Thyroid gland (tissue), 4 donors: ENCODE measurements around the gene CCDC78. TPM values are rescaled to one million over a fixed set of nuclear protein-coding genes. Genes with fewer than 3 reads are reported as not detected.

Experiments
- DNase-seq, 2 donors: peaks; one replicate each; pipeline ENCODE4 v3.0.0-alpha.2; 2019
- H3K27ac ChIP-seq, 3 donors: fragments of 200-600 bp; sonication (generic); 1 replicate in 2 of 3; 2 replicates in 1 of 3; pipeline ENCODE4 v1.5.1; 2016 to 2019; ENCODE audit warnings: mild to moderate bottlenecking in 1 of 3, moderate library complexity in 1 of 3
- H3K27me3 ChIP-seq: fragments of 200-600 bp; sonication (generic); one replicate; pipeline ENCODE4 v1.5.1; 2019
- H3K36me3 ChIP-seq, 2 donors: fragments of 200-600 bp; sonication (generic); one replicate each; pipeline ENCODE4 v1.5.1; 2016 to 2019
- H3K4me1 ChIP-seq, 2 donors: fragments of 200-600 bp; sonication (generic); one replicate each; pipeline ENCODE4 v1.5.1; 2017 to 2019
- H3K4me3 ChIP-seq, 3 donors: fragments of 200-600 bp; sonication (generic); replicated peaks in 1 of 3; 1 replicate in 2 of 3; 2 replicates in 1 of 3; pipeline ENCODE4 v1.5.1; 2016; ENCODE audit warnings: mild to moderate bottlenecking in 1 of 3
- H3K9me3 ChIP-seq: fragments of 200-600 bp; sonication (generic); one replicate; pipeline ENCODE4 v1.5.1; 2017
- POLR2A ChIP-seq, 2 donors: fragments of 450-650 bp; IDR thresholded peaks; one replicate each; pipeline ENCODE4 v1.6.1; 2017; ENCODE audit warnings: antibody characterized with exemption in 2 of 2, mild to moderate bottlenecking in 2 of 2, moderate library complexity in 1 of 2
- WGBS, 2 donors: methylation state at CpG; one replicate each; pipeline ENCODE4 v1.1.5; 2017; 5-methylcytosine and 5-hydroxymethylcytosine counted together
- intact Hi-C: fragments of 100-400 bp; cut with DNase I; formaldehyde crosslinking; loops from one replicate; pipeline ENCODE4 v1.15.1; 2023
- total RNA-seq, 4 donors: library from RNA; depleted of rRNA; stranded (reverse); fragments of >200 nt; gene quantifications; one replicate each; pipeline ENCODE4 v1.2.3, GENCODE V29; 2016
- TF ChIP-seq, protein P1 (sequence below), 6 experiments: fragments of 200-600 bp in 3 of 6; fragments of 450-650 bp in 3 of 6; sonication (generic) in 3 of 6; IDR thresholded peaks; one replicate each; pipeline ENCODE4 v1.5.1; 2016 to 2019; ENCODE audit warnings: antibody characterized with exemption in 6 of 6, mild to moderate bottlenecking in 2 of 6, inconsistent platforms in 1 of 6, moderate library complexity in 1 of 6

CCDC78 gene
- total RNA-seq, 4 donors from 2014 or later, result 0.27 TPM; not detected in 3

DNA sequence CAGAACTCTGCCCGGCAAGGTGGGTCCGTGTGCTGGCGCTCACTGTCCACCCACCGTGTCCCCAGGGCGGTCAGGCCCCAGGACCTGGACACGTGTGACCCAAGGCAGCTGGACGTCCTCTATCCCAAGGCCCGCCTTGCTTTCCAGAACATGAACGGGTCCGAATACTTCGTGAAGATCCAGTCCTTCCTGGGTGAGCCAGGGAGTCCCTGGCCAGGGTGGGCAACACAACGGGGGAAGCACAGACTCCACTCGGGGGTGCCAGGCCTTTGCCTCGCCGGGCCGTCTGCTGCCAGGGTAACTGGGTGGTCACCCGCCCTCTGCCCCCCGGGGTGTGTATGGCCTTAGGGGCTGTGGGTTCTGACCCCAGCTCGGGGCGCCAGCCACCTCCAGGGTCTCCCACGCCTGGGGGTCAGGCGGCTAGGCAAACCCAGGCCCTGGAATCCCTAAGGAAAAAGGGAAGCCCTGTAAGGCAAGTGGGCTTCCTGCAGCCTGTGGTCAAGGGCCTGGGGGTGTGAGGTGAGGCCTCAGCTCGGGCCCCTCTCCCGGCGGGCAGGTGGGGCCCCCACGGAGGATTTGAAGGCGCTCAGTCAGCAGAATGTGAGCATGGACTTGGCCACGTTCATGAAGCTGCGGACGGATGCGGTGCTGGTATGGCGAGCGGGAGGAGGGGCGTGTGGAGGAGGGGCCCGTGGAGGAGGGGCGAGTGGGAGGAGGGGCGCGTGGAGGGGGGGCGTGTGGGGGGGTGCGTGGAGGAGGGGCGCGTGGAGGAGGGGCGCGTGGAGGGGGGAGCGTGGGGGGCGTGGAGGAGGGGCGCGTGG, 40.8 kb upstream of the CCDC78 start:
- H3K36me3 ChIP-seq, result no peaks in the 10 kb centered on the region
- WGBS, 2 donors, result 64 to 74% methylated on average over 14 to 24 of the region's 48 CpGs
- intact Hi-C loops, result no loop called here
- H3K4me1 ChIP-seq, result no peaks in the 10 kb centered on the region
- H3K9me3 ChIP-seq, result no peaks in the 10 kb centered on the region
- no peaks in the 10 kb centered on the region for H3K27me3 ChIP-seq
- no peak overlapping the region for H3K27ac ChIP-seq
- no peak for TF ChIP-seq POLR2A (IDR thresholded peaks at IDR 0.05)
- TF ChIP-seq, protein P1, sequence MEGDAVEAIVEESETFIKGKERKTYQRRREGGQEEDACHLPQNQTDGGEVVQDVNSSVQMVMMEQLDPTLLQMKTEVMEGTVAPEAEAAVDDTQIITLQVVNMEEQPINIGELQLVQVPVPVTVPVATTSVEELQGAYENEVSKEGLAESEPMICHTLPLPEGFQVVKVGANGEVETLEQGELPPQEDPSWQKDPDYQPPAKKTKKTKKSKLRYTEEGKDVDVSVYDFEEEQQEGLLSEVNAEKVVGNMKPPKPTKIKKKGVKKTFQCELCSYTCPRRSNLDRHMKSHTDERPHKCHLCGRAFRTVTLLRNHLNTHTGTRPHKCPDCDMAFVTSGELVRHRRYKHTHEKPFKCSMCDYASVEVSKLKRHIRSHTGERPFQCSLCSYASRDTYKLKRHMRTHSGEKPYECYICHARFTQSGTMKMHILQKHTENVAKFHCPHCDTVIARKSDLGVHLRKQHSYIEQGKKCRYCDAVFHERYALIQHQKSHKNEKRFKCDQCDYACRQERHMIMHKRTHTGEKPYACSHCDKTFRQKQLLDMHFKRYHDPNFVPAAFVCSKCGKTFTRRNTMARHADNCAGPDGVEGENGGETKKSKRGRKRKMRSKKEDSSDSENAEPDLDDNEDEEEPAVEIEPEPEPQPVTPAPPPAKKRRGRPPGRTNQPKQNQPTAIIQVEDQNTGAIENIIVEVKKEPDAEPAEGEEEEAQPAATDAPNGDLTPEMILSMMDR (IDR thresholded peaks at IDR 0.05), result no peak
- no peak for DNase-seq
- no peak overlapping the region for H3K4me3 ChIP-seq

DNA sequence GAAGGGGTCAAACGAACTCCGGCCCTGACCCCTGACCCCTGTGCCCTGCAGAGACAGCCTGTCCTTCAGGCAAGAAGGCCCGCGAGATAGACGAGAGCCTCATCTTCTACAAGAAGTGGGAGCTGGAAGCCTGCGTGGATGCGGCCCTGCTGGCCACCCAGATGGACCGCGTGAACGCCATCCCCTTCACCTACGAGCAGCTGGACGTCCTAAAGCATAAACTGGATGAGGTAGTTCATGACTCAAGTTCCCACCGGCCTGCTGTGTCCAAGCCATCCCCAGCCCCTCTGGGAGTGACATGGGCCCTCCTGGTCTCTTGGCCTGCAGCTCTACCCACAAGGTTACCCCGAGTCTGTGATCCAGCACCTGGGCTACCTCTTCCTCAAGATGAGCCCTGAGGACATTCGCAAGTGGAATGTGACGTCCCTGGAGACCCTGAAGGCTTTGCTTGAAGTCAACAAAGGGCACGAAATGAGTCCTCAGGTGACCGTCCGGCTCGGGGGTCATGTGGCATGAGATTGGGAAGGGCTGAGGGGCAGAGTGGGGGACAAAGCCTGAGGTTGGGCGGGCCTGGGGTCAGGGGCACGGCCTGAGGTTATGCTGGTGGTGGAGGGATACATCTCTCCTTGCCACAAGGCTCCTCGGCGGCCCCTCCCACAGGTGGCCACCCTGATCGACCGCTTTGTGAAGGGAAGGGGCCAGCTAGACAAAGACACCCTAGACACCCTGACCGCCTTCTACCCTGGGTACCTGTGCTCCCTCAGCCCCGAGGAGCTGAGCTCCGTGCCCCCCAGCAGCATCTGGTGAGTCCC, 40.0 kb upstream of the CCDC78 start:
- intact Hi-C loops, result no loop called here
- TF ChIP-seq, protein P1 (IDR thresholded peaks at IDR 0.05), result no peak
- no peak for TF ChIP-seq POLR2A (IDR thresholded peaks at IDR 0.05)
- DNase-seq, result no peak
- no peaks in the 10 kb centered on the region for H3K9me3 ChIP-seq
- no peaks in the 10 kb centered on the region for H3K4me1 ChIP-seq
- H3K27me3 ChIP-seq, result no peaks in the 10 kb centered on the region
- WGBS, 2 donors, result 88 to 89% methylated on average over 20 to 22 of the region's 29 CpGs
- H3K4me3 ChIP-seq, result no peak overlapping the region
- H3K27ac ChIP-seq, result no peak overlapping the region
- no peaks in the 10 kb centered on the region for H3K36me3 ChIP-seq

DNA sequence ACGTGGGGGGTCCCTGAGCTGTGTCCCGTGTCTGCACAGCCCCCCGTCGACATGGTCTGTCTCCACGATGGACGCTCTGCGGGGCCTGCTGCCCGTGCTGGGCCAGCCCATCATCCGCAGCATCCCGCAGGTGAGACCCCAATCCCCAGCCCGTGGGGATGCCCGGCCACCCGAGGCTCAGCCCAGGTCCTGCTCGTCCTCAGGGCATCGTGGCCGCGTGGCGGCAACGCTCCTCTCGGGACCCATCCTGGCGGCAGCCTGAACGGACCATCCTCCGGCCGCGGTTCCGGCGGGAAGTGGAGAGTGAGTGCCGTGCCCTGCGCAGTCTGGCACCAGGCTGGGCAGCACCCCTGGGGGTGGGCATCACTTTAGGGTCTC, 39.2 kb upstream of the CCDC78 start:
- no peak overlapping the region for H3K27ac ChIP-seq
- no peaks in the 10 kb centered on the region for H3K4me1 ChIP-seq
- TF ChIP-seq, protein P1 (IDR thresholded peaks at IDR 0.05), result no peak
- TF ChIP-seq POLR2A (IDR thresholded peaks at IDR 0.05), result no peak
- 92% methylated on average over 15 of the region's 29 CpGs; no CpG with 5 or more reads in 1 of the 2 donors for WGBS, 2 donors
- no peaks in the 10 kb centered on the region for H3K36me3 ChIP-seq
- H3K27me3 ChIP-seq, result no peaks in the 10 kb centered on the region
- no peak overlapping the region for H3K4me3 ChIP-seq
- DNase-seq, result no peak
- intact Hi-C loops, result no loop called here
- H3K9me3 ChIP-seq, result no peaks in the 10 kb centered on the region

DNA sequence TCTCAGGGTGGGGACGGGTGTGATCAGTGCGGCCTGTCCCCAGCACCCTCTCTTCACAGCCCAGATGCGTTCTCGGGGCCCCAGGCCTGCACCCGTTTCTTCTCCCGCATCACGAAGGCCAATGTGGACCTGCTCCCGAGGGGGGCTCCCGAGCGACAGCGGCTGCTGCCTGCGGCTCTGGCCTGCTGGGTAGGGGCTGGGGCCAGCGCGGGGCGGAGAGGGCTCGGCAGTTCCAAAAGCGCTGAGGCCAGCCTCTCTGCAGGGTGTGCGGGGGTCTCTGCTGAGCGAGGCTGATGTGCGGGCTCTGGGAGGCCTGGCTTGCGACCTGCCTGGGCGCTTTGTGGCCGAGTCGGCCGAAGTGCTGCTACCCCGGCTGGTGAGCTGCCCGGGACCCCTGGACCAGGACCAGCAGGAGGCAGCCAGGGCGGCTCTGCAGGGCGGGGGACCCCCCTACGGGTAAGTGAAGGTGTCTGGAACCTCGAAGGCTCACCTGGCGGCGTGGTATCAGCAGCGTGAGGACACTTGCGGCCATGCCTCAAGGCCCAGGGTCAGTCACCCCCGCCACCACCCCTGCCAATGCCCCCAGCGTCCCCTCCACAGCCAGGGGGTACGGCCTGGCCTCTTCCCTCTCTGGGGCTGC, 38.7 kb upstream of the CCDC78 start:
- H3K27me3 ChIP-seq, result no peaks in the 10 kb centered on the region
- no peak for TF ChIP-seq POLR2A (IDR thresholded peaks at IDR 0.05)
- TF ChIP-seq, protein P1 (IDR thresholded peaks at IDR 0.05), result no peak
- intact Hi-C loops, result no loop called here

More for the DNA sequence above, 38.7 kb upstream of the CCDC78 start:
- no peaks in the 10 kb centered on the region for H3K36me3 ChIP-seq
- no peaks in the 10 kb centered on the region for H3K9me3 ChIP-seq
- no peak for DNase-seq
- no peak overlapping the region for H3K27ac ChIP-seq
- no peak overlapping the region for H3K4me3 ChIP-seq
- H3K4me1 ChIP-seq, result peaks cover 0 to 2% of the 10 kb centered on the region in 2 donors
- 81 to 85% methylated on average over 11 to 28 of the region's 38 CpGs for WGBS, 2 donors
